22Rv1 (cell line): ENCODE data around the gene TRNAU1AP.

Experiments
- ZFX ChIP-seq: fragments of 450-650 bp; IDR thresholded peaks from 2 replicates; pipeline ENCODE4 v1.6.1; 2017; ENCODE audit warnings: antibody characterized with exemption, borderline replicate concordance
- TF ChIP-seq, protein P1 (sequence below): fragments of 450-650 bp; IDR thresholded peaks from 2 replicates; pipeline ENCODE4 v1.5.1; 2017; ENCODE audit warnings: mild to moderate bottlenecking

GRCh38 chr1:28521502-28522164 lies 31.3 kb upstream of the TRNAU1AP start:
- TF ChIP-seq, protein P1, sequence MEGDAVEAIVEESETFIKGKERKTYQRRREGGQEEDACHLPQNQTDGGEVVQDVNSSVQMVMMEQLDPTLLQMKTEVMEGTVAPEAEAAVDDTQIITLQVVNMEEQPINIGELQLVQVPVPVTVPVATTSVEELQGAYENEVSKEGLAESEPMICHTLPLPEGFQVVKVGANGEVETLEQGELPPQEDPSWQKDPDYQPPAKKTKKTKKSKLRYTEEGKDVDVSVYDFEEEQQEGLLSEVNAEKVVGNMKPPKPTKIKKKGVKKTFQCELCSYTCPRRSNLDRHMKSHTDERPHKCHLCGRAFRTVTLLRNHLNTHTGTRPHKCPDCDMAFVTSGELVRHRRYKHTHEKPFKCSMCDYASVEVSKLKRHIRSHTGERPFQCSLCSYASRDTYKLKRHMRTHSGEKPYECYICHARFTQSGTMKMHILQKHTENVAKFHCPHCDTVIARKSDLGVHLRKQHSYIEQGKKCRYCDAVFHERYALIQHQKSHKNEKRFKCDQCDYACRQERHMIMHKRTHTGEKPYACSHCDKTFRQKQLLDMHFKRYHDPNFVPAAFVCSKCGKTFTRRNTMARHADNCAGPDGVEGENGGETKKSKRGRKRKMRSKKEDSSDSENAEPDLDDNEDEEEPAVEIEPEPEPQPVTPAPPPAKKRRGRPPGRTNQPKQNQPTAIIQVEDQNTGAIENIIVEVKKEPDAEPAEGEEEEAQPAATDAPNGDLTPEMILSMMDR = no peak
- no peak for TF ChIP-seq ZFX
